ENCODE data around the gene USP48. TPM values are rescaled to one million over a fixed set of nuclear protein-coding genes. Genes with fewer than 3 reads are reported as not detected.

The USP48 gene
- total and polyA plus RNA-seq, 2 of the 13 experiments (the other 11 are each of a cell fraction or from before 2014, with no cell fraction given): 30.4 to 30.7 TPM

- peak; percentile 43; the same call in 1 of the 2 replicates for TF ChIP-seq ZBTB33 (CRISPR knock-in tag; IDR thresholded peaks at IDR 0.05)
- TF ChIP-seq ZUFSP (CRISPR knock-in tag; IDR thresholded peaks at IDR 0.05; ENCODE audit: borderline replicate concordance): no peak
- peak; percentile 31 for TF ChIP-seq ZNF687 (CRISPR knock-in tag; IDR thresholded peaks at IDR 0.05)
- no peak for TF ChIP-seq ZNF709 (CRISPR knock-in tag; IDR thresholded peaks at IDR 0.05)
- TF ChIP-seq NR3C1 (CRISPR knock-in tag; IDR thresholded peaks at IDR 0.05): no peak
- TF ChIP-seq DPF2 (CRISPR knock-in tag; IDR thresholded peaks at IDR 0.05; ENCODE audit: borderline replicate concordance, low read depth): no peak
- peak; percentile 15; the same call in 1 of the 2 replicates for TF ChIP-seq ZFY (CRISPR knock-in tag; IDR thresholded peaks at IDR 0.05)
- no peak for TF ChIP-seq EZH2 (conservative IDR thresholded peaks at IDR 0.05; ENCODE audit: low read depth, low read length)
- no peak for TF ChIP-seq ZNF816 (CRISPR knock-in tag; IDR thresholded peaks at IDR 0.05; ENCODE audit: borderline replicate concordance)
- TF ChIP-seq SP2 (CRISPR knock-in tag; IDR thresholded peaks at IDR 0.05): no peak
- TF ChIP-seq ZBTB14 (CRISPR knock-in tag; IDR thresholded peaks at IDR 0.05): peak; percentile 81
- TF ChIP-seq ARNTL (CRISPR knock-in tag; IDR thresholded peaks at IDR 0.05): no peak
Measured at GRCh38 chr1:21651214-21652042, 131.5 kb downstream of the USP48 start (continued).
